OCI-LY3 (cell line): Measurements from ENCODE around the gene CCDC71.

Experiments
- EZH2phosphoT487 ChIP-seq: fragments of 200-600 bp; shearing (Covaris generic); IDR thresholded peaks from 2 replicates; pipeline ENCODE4 v1.6.1; 2018; ENCODE audit warnings: antibody characterized with exemption, mixed run types, low read depth
- TF ChIP-seq, protein P1 (sequence below): fragments of 200-600, 300-600 bp; sonication (generic); IDR thresholded peaks from 2 replicates; pipeline ENCODE4 v1.5.1; 2014; ENCODE audit warnings: antibody characterized with exemption, low read length, low read depth

DNA sequence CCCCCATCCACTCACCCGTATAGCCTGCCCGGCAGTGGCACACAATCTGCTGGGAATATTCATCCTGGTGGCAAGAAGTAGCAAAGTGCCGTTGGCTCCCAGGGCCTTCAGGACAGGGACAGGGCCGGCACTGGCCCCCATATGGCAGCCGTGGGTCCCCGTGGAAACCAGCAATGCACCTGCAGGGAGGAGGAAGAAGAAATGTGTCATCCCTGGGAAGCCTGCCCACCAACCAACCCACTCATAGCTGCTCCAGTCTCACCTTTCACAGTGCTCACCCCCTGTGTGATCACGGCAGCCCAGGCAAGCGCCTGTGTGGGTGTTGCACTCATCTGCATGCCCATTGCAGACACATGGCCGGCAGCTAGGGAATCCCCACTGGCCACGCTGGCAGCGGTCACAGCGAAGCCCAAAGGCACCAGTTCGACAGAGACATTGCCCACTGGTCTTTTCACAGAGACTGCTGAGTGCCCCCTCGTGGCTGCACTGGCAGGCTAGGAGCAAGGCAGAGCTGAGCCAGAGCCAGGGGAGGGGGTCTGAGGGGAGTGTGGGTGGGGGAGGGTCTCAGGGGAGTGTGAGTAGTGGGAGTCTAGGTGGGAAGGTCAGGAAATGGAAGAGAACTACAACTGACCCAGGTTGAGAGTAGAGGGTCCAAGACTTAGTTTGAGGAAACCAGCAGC is 41.0 kb downstream of the CCDC71 start:
- TF ChIP-seq, protein P1, sequence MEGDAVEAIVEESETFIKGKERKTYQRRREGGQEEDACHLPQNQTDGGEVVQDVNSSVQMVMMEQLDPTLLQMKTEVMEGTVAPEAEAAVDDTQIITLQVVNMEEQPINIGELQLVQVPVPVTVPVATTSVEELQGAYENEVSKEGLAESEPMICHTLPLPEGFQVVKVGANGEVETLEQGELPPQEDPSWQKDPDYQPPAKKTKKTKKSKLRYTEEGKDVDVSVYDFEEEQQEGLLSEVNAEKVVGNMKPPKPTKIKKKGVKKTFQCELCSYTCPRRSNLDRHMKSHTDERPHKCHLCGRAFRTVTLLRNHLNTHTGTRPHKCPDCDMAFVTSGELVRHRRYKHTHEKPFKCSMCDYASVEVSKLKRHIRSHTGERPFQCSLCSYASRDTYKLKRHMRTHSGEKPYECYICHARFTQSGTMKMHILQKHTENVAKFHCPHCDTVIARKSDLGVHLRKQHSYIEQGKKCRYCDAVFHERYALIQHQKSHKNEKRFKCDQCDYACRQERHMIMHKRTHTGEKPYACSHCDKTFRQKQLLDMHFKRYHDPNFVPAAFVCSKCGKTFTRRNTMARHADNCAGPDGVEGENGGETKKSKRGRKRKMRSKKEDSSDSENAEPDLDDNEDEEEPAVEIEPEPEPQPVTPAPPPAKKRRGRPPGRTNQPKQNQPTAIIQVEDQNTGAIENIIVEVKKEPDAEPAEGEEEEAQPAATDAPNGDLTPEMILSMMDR = peak; percentile 46
- TF ChIP-seq EZH2phosphoT487 = no peak
